ENCODE data around the gene PCSK6.

PCSK6 gene

GRCh38 chr15:101454365-101454764, 35.1 kb downstream of the PCSK6 start:
- H3K27me3 ChIP-seq (ENCODE audit: insufficient read depth, low read length, poor library complexity, severe bottlenecking) = no peaks in the 10 kb centered on the region
- no peak overlapping the region for H3K9ac ChIP-seq (ENCODE audit: low read depth, low read length, poor library complexity, severe bottlenecking)
- no peaks in the 10 kb centered on the region for H3K9me2 ChIP-seq (replicated peaks; ENCODE audit: low read depth, low read length)
- H4K20me1 ChIP-seq (ENCODE audit: insufficient read depth, low read length, poor library complexity, severe bottlenecking) = no peaks in the 10 kb centered on the region
- H3K79me2 ChIP-seq (ENCODE audit: insufficient read depth, low read length) = no peaks in the 10 kb centered on the region
- no peaks in the 10 kb centered on the region for H3K4me1 ChIP-seq (ENCODE audit: insufficient read depth, low read length, poor library complexity, severe bottlenecking)
- H2AFZ ChIP-seq (ENCODE audit: low read length) = no peak overlapping the region
- H3K4me3 ChIP-seq (ENCODE audit: low read length, poor library complexity, severe bottlenecking) = no peak overlapping the region
- no peak overlapping the region for H3K4me2 ChIP-seq (ENCODE audit: low read depth, low read length, poor library complexity, severe bottlenecking)
- no peaks in the 10 kb centered on the region for H3K36me3 ChIP-seq (ENCODE audit: insufficient read depth, low read length)
- no peaks in the 10 kb centered on the region for H3F3A ChIP-seq (ENCODE audit: low read depth)
- TF ChIP-seq CTCF (conservative IDR thresholded peaks at IDR 0.05; ENCODE audit: low read length) (no peak), EZH2phosphoT487 (IDR thresholded peaks at IDR 0.05; ENCODE audit: borderline replicate concordance) (no peak)
- H3K9me3 ChIP-seq (ENCODE audit: insufficient read depth, low read depth, low read length) = no peaks in the 10 kb centered on the region; the same call in 1 of the 2 replicates

- H3K9ac ChIP-seq (ENCODE audit: low read depth, low read length, poor library complexity, severe bottlenecking) = no peak overlapping the region
- no peaks in the 10 kb centered on the region for H3K36me3 ChIP-seq (ENCODE audit: insufficient read depth, low read length)
- no peaks in the 10 kb centered on the region for H3K27me3 ChIP-seq (ENCODE audit: insufficient read depth, low read length, poor library complexity, severe bottlenecking)
- H3K4me3 ChIP-seq (ENCODE audit: low read length, poor library complexity, severe bottlenecking) = no peak overlapping the region
- no peaks in the 10 kb centered on the region for H3K79me2 ChIP-seq (ENCODE audit: insufficient read depth, low read length)
- no peaks in the 10 kb centered on the region for H3K9me2 ChIP-seq (replicated peaks; ENCODE audit: low read depth, low read length)
- no peaks in the 10 kb centered on the region for H3F3A ChIP-seq (ENCODE audit: low read depth)
- no peaks in the 10 kb centered on the region; the same call in 1 of the 2 replicates for H3K9me3 ChIP-seq (ENCODE audit: insufficient read depth, low read depth, low read length)
- no peaks in the 10 kb centered on the region for H4K20me1 ChIP-seq (ENCODE audit: insufficient read depth, low read length, poor library complexity, severe bottlenecking)
- no peaks in the 10 kb centered on the region for H3K4me1 ChIP-seq (ENCODE audit: insufficient read depth, low read length, poor library complexity, severe bottlenecking)
- H2AFZ ChIP-seq (ENCODE audit: low read length) = no peak overlapping the region
- H3K4me2 ChIP-seq (ENCODE audit: low read depth, low read length, poor library complexity, severe bottlenecking) = no peak overlapping the region
- TF ChIP-seq EZH2phosphoT487 (IDR thresholded peaks at IDR 0.05; ENCODE audit: borderline replicate concordance) (no peak), CTCF (conservative IDR thresholded peaks at IDR 0.05; ENCODE audit: low read length) (no peak)
Measured at GRCh38 chr15:101453123-101454120, 36.1 kb downstream of the PCSK6 start.

GRCh38 chr15:101452572-101452971, 36.9 kb downstream of the PCSK6 start:
- Histone ChIP-seq H3K9ac (ENCODE audit: low read depth, low read length, poor library complexity, severe bottlenecking) (no peak overlapping the region), H4K20me1 (ENCODE audit: insufficient read depth, low read length, poor library complexity, severe bottlenecking) (no peaks in the 10 kb centered on the region), H3F3A (ENCODE audit: low read depth) (no peaks in the 10 kb centered on the region), H3K9me2 (replicated peaks; ENCODE audit: low read depth, low read length) (no peaks in the 10 kb centered on the region), H3K4me2 (ENCODE audit: low read depth, low read length, poor library complexity, severe bottlenecking) (no peak overlapping the region), H3K4me1 (ENCODE audit: insufficient read depth, low read length, poor library complexity, severe bottlenecking) (no peaks in the 10 kb centered on the region), H3K79me2 (ENCODE audit: insufficient read depth, low read length) (no peaks in the 10 kb centered on the region), H3K27me3 (ENCODE audit: insufficient read depth, low read length, poor library complexity, severe bottlenecking) (no peaks in the 10 kb centered on the region), H3K4me3 (ENCODE audit: low read length, poor library complexity, severe bottlenecking) (no peak overlapping the region), H3K36me3 (ENCODE audit: insufficient read depth, low read length) (no peaks in the 10 kb centered on the region), H3K9me3 (ENCODE audit: insufficient read depth, low read depth, low read length) (no peaks in the 10 kb centered on the region; the same call in 1 of the 2 replicates), H2AFZ (ENCODE audit: low read length) (no peak overlapping the region)
- no peak for TF ChIP-seq CTCF (conservative IDR thresholded peaks at IDR 0.05; ENCODE audit: low read length)
- TF ChIP-seq EZH2phosphoT487 (IDR thresholded peaks at IDR 0.05; ENCODE audit: borderline replicate concordance) = no peak
